GM18519 (cell line): ENCODE data around the gene OR2L8.

Experiments used
- ATAC-seq: cut with Tn5 transposase; IDR thresholded peaks from one replicate; pipeline ENCODE4 v1.9.1; 2021; ENCODE audit warnings: mild to moderate bottlenecking, moderate library complexity; ENCODE audit not compliant: unreplicated experiment, low FRiP score

The OR2L8 gene

GRCh38 chr1:247948558-247948957 lies at the start of gene OR2L8:
OR2L8 (plus strand) TSS chr1:247948858; CDS start chr1:247948858, 0 bp downstream.
- ATAC-seq: no peak

- ATAC-seq: no peak
Measured at GRCh38 chr1:247904122-247904521, 44.5 kb upstream of the OR2L8 start.

GRCh38 chr1:247905181-247905580 lies 43.5 kb upstream of the OR2L8 start:
- no peak for ATAC-seq

- ATAC-seq: no peak
Measured at GRCh38 chr1:247905910-247906503, 42.7 kb upstream of the OR2L8 start.

- ATAC-seq: no peak
Measured at GRCh38 chr1:247906504-247907047, 42.1 kb upstream of the OR2L8 start.

- ATAC-seq: no peak
Measured at GRCh38 chr1:247908766-247909165, 39.9 kb upstream of the OR2L8 start.

- no peak for ATAC-seq
Measured at GRCh38 chr1:247913786-247914185, 34.9 kb upstream of the OR2L8 start.

GRCh38 chr1:247914941-247915662 lies 33.6 kb upstream of the OR2L8 start:
- ATAC-seq: no peak

- no peak for ATAC-seq
Measured at GRCh38 chr1:247919952-247920351, 28.7 kb upstream of the OR2L8 start, which contains the start of gene OR2T8. OR2T8 (plus strand) TSS chr1:247920252; CDS start chr1:247921018, 766 bp downstream.

GRCh38 chr1:247923941-247924340 lies 24.7 kb upstream of the OR2L8 start:
- ATAC-seq: no peak

- ATAC-seq: no peak
Measured at GRCh38 chr1:247924868-247925267, 23.8 kb upstream of the OR2L8 start, which contains the start of gene OR2AJ1. OR2AJ1 (plus strand) TSS chr1:247924889; CDS start chr1:247933769, 8,880 bp downstream.

- ATAC-seq: no peak
Measured at GRCh38 chr1:247933989-247934388, 14.7 kb upstream of the OR2L8 start.

- no peak for ATAC-seq
Measured at GRCh38 chr1:247935781-247936180, 12.9 kb upstream of the OR2L8 start.

- no peak for ATAC-seq
Measured at GRCh38 chr1:247936415-247936814, 12.2 kb upstream of the OR2L8 start.

GRCh38 chr1:247936965-247937734 lies 11.5 kb upstream of the OR2L8 start:
- peak; percentile 100 for ATAC-seq

GRCh38 chr1:247942624-247943023 lies 6.0 kb upstream of the OR2L8 start:
- ATAC-seq: no peak

GRCh38 chr1:247953408-247953807 lies 4.8 kb downstream of the OR2L8 start:
- no peak for ATAC-seq

GRCh38 chr1:247961791-247962190 lies 13.1 kb downstream of the OR2L8 start:
- ATAC-seq: no peak

- ATAC-seq: no peak
Measured at GRCh38 chr1:247962911-247963588, 14.4 kb downstream of the OR2L8 start.

GRCh38 chr1:247964933-247965332 lies 16.3 kb downstream of the OR2L8 start, which contains the start of gene OR2AK2:
OR2AK2 (plus strand) TSS chr1:247965233; CDS start chr1:247965377, 144 bp downstream.
- no peak for ATAC-seq
